Thymus (tissue), 11 donors: ENCODE results near the gene SYT8. TPM values are rescaled to one million over a fixed set of nuclear protein-coding genes. Genes with fewer than 3 reads are reported as not detected.

Experiments
- DNase-seq, 9 donors: peaks; one replicate each; pipeline ENCODE4 v3.0.0-alpha.2; 2013; ENCODE audit warnings: low spot score in 9 of 9, low read depth in 6 of 9, missing footprints in 1 of 9
- H3K27ac ChIP-seq, 2 donors: one replicate each; pipeline ENCODE4 v1.5.1; 2013; ENCODE audit warnings: control low read depth in 1 of 2, low read depth in 1 of 2, low read length in 1 of 2, mild to moderate bottlenecking in 1 of 2, moderate library complexity in 1 of 2
- H3K27me3 ChIP-seq, 2 donors: one replicate each; pipeline ENCODE4 v1.5.1; 2013; ENCODE audit warnings: low read length in 1 of 2; ENCODE audit not compliant: control insufficient read depth in 2 of 2, insufficient read depth in 1 of 2
- H3K36me3 ChIP-seq, 2 donors: one replicate each; pipeline ENCODE4 v1.5.1; 2013; ENCODE audit warnings: low read length in 1 of 2, mild to moderate bottlenecking in 1 of 2, moderate library complexity in 1 of 2; ENCODE audit not compliant: control insufficient read depth in 2 of 2, insufficient read depth in 2 of 2
- H3K4me1 ChIP-seq, 2 donors: one replicate each; pipeline ENCODE4 v1.5.1; 2013; ENCODE audit warnings: low read length in 2 of 2; ENCODE audit not compliant: control insufficient read depth in 2 of 2, insufficient read depth in 2 of 2
- H3K4me3 ChIP-seq, 2 donors: one replicate each; pipeline ENCODE4 v1.5.1; 2013; ENCODE audit warnings: low read length in 2 of 2, control low read depth in 1 of 2, mild to moderate bottlenecking in 1 of 2
- H3K9me3 ChIP-seq, 2 donors: one replicate each; pipeline ENCODE4 v1.5.1; 2013; ENCODE audit warnings: low read length in 1 of 2, mild to moderate bottlenecking in 1 of 2; ENCODE audit not compliant: control insufficient read depth in 2 of 2, insufficient read depth in 1 of 2
- WGBS: extraction: QIAGEN DNeasy Blood & Tissue Kit; methylation state at CpG from one replicate; pipeline ENCODE4 v1.1.7; 2013; 5-methylcytosine and 5-hydroxymethylcytosine counted together
- polyA plus RNA-seq: library from polyadenylated mRNA; stranded (reverse); fragments of 200-250 nt; gene quantifications from one replicate; pipeline ENCODE4 v1.2.3, GENCODE V29; 2013
- total RNA-seq: library from RNA; stranded (reverse); fragments of 120-200 nt; gene quantifications from one replicate; pipeline ENCODE4 v1.2.4, GENCODE V29; 2013
- donor health status: healthy.

Gene SYT8
- total and polyA plus RNA-seq, 2 donors: 0.71 to 9.8 TPM

DNA sequence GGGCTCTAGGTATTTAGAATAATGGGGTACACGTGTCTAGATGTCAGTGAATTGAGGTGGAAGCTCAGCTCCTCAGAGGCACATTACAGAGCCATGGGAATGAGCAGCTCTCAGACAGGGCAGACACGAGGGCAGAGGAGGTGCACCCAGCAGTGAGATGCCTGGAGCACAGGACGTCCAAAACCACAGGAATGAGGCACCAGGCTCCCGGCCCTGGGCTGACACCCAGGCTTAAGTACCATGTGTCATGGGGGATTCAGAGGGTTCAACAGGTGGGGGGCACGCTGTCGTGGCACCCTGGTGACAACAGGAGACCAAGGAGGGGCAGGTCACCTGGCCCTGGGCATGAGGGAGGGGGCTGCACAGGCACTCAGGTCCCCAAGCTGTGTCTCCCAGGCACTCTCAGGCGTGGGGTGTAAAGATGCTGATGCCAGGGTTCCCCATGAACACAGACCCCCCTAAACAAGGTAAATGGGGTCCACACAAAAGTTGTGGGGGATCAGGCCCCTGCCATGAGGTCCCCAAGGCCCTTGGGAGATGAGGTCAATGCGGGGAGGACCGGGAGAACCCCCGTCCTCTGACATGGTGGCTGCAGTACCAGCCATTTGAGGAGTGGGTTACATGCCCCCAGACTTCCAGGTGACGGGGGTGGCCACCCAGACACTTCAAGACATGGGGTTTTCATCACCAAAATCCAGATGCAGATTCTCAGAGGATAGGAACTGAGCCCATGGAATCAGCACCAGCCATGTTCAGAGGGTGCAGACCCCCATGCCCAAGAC is 5.6 kb upstream of the SYT8 start:
- H3K27me3 ChIP-seq: peaks cover 0 to 42% of the 10 kb centered on the region in 2 donors
- 73% methylated on average over 11 of the region's 11 CpGs for WGBS
- no peaks in the 10 kb centered on the region for H3K36me3 ChIP-seq
- H3K4me1 ChIP-seq: peaks cover 0 to 14% of the 10 kb centered on the region in 2 donors
- no peak overlapping the region for H3K27ac ChIP-seq
- DNase-seq: no peak
- H3K4me3 ChIP-seq: no peak overlapping the region
- no peaks in the 10 kb centered on the region for H3K9me3 ChIP-seq

DNA sequence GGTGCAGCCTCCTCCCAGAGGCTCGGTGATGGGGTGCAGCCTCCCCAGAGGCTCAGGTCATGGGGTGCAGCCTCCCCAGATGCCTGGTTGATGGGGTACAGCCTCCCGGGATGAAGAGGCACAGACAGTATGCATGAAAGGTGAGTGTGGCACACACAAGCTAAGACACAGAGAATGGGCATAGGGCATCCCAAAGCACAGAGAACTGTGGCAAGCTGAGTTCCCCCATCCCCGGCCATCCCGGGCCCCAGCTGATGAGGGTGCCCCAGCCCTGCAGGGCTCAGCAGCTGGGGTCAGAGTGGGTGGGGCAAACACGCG is 4.8 kb upstream of the SYT8 start:
- peaks cover 0 to 45% of the 10 kb centered on the region in 2 donors for H3K27me3 ChIP-seq
- 52% methylated on average over 6 of the region's 6 CpGs for WGBS
- H3K4me3 ChIP-seq: no peak overlapping the region
- H3K4me1 ChIP-seq: peaks cover 0 to 18% of the 10 kb centered on the region in 2 donors
- H3K36me3 ChIP-seq: no peaks in the 10 kb centered on the region
- H3K27ac ChIP-seq: no peak overlapping the region
- DNase-seq: no peak
- H3K9me3 ChIP-seq: no peaks in the 10 kb centered on the region

DNA sequence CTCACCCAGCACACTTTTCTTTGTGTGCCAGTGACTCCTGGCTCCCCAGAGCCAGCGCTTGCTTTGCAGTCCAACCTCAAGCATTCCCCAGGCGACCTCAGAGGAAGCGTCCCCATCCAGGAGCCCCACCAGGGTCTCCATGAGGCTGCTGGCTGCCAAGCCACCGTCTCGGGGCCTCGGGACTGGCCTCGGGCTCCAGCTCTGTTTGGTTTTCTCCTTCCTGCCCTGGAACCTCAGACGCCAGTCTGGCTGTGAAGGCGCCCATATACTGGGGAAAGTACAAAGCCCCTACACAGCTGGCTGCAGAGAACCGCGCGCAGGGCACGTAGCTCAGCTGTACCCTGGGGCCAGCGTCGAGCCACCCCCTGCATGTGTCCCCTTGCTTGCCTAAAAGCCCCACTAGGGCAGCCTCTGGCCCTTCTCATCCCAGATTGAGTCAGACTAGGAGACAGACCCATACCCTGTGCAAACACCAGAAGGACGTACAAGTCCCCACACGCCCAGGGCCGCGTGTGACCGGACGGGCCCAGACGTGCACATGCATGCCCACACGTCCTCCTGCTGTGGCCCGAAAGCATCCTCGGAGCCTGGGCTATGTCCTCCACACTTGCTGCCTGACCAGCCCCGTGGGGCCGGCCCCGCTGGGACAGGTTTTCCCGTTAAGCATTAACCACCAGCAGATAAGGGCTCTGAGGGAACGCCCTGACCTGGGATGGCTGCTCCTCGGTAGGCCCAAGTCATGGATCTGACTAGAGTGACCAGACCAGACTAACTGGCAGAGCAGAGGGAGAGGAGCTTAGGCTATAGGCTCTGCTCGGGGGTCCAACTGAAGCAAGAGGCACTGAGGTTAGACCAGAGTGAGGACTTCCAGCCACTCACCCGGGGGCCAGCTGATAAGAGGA is 4.2 kb upstream of the SYT8 start:
- Histone ChIP-seq H3K9me3 (no peaks in the 10 kb centered on the region), H3K27ac (no peak overlapping the region), H3K36me3 (no peaks in the 10 kb centered on the region), H3K4me3 (no peak overlapping the region), H3K4me1 (peaks cover 0 to 18% of the 10 kb centered on the region in 2 donors), H3K27me3 (peaks cover 0 to 45% of the 10 kb centered on the region in 2 donors)
- 60% methylated on average over 33 of the region's 33 CpGs for WGBS
- no peak for DNase-seq

DNA sequence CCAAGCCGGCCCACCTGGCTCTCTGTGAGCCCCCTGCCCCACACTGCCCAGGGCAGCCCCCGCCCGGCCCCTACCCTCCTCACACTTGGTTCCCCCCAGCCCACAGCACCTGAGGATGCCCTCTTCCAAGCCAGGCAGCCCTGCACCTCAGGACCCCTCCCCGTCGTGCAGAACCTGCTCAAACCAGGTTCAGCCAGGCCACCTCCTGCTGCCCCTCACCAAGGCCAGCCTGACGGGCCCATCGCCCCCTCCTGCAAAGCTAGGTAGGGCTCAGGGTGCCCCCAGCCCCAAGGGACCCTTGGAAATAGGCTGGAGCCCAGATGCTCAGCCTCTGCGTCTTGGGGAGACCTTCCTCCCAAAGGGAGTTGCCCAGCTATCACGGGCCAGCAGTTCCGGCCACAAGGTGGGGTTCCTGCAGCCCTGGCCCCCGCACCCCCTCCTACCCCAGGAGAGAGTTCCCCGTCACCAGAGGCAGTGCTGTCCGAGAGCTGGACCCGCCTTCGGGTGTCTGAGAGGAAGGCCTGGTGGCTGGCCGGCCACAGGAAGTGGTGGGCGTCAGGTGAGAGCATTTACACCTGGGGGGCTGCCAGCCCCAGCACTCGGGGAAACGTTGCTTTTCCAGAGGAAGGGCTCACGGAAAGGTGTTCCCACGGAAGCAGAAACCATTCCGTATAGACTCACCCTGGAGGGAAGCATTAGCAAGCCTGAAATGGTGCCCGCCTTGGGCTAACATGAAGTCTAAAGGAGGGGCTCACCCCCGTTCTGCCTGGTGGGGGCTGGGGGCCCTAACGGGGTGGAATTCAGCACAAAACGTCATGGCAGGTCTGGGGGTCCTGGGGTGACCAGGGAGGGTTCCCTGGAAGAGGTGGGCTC is 3.2 kb upstream of the SYT8 start:
- Histone ChIP-seq H3K27ac (no peak overlapping the region), H3K27me3 (peaks cover 0 to 45% of the 10 kb centered on the region in 2 donors), H3K4me1 (peaks cover 0 to 18% of the 10 kb centered on the region in 2 donors), H3K9me3 (no peaks in the 10 kb centered on the region), H3K4me3 (no peak overlapping the region), H3K36me3 (no peaks in the 10 kb centered on the region)
- 84% methylated on average over 26 of the region's 26 CpGs for WGBS
- no peak for DNase-seq

DNA sequence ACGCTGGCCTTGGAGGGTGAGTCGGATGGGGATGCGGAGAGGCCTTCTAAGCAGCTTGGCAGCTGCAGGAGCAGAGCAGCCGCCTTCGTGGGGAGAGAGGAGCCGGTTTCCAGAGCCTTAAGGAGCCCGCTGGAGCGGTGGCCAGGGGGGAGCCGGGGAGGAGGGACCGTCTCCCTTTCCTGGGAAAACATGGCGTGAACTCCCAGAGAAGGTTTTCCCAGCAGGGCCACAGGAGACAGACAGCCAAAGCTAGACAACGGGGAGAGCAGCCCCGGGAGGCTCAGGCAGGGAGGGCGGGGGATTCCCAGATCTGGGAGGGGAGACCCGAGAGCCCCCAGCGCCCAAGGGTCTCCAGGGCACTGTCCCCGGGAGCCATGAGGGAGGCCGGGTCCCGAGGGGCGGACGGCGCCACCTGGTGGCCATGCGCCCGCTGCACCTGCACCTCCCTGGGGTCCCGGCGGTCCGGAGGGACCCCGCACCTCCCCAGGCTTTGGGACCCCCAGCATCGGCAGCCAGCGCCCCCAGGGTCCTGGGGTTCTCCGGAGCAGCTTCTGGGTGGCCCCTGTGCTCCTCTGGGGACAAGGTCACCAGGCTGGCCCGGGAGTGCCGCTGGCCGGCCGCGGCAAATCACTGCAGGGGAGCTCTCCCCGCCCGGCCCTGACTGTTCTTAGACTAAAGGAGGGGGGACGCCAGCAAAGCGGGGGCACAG is 2.4 kb upstream of the SYT8 start:
- Histone ChIP-seq H3K4me3 (no peak overlapping the region), H3K4me1 (peaks cover 0 to 18% of the 10 kb centered on the region in 2 donors), H3K27ac (peak overlapping the region in 1 of 2 donors; percentile 20), H3K27me3 (peaks cover 0 to 45% of the 10 kb centered on the region in 2 donors), H3K9me3 (peaks cover 0 to 1% of the 10 kb centered on the region in 2 donors), H3K36me3 (no peaks in the 10 kb centered on the region)
- 22% methylated on average over 40 of the region's 40 CpGs for WGBS
- DNase-seq: peak in 2 of 9 donors; percentile 50 to 69

DNA sequence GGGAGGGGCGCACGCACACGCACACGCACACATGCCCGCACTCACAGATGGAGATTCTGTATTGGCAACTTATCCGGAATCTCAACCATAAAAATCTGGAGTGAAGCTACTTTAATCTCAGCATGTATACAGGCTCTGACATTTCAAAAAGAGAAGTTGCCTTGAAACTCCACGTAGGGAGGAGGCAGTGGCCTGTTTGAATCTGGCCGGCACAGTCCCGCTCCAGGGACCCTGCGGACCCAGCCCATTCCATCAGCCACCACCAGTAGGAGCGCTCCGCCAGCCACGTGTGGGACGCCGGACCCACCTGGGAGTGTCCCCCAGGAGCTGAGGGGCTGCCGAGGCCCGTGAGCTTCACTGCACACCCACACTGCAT is 1.9 kb upstream of the SYT8 start:
- no peaks in the 10 kb centered on the region for H3K36me3 ChIP-seq
- H3K27ac ChIP-seq: no peak overlapping the region
- no peak overlapping the region for H3K4me3 ChIP-seq
- peaks cover 0 to 45% of the 10 kb centered on the region in 2 donors for H3K27me3 ChIP-seq
- DNase-seq: no peak
- WGBS: 59% methylated on average over 17 of the region's 17 CpGs
- peaks cover 0 to 23% of the 10 kb centered on the region in 2 donors for H3K4me1 ChIP-seq
- H3K9me3 ChIP-seq: peaks cover 0 to 1% of the 10 kb centered on the region in 2 donors

DNA sequence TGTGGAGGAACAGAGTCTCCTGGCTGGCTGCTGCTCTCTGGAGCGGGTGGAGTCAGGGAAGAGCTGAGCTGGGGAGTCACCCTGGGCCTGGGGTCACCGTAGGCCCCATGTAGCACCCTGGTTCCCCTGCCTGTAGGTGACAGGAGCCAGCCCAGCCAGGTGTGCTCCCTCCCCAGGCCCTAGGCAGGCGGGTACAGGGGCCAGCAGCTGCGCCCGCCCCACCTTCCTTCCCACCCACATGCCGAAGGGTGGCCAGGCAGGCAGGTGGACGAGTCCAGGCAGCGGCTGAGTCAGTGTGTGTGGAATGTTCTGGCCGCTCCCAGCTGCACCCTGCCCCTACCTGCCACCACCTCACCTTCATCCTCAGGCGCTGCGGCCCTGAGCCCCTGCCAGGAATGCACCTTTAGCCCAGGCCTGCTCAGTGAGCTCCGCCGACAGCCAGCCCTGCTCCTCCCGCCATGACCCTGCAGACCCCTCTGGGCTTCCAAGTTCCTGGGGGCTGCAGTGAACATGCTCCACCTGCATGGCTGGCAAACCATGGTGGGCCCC is 654 bp upstream of the SYT8 start:
- Histone ChIP-seq H3K27me3 (peaks cover 0 to 44% of the 10 kb centered on the region in 2 donors), H3K36me3 (no peaks in the 10 kb centered on the region), H3K27ac (peak overlapping the region in 1 of 2 donors; percentile 78), H3K9me3 (peaks cover 0 to 1% of the 10 kb centered on the region in 2 donors), H3K4me3 (no peak overlapping the region), H3K4me1 (peaks cover 0 to 34% of the 10 kb centered on the region in 2 donors)
- DNase-seq: no peak
- WGBS: 91% methylated on average over 14 of the region's 14 CpGs

DNA sequence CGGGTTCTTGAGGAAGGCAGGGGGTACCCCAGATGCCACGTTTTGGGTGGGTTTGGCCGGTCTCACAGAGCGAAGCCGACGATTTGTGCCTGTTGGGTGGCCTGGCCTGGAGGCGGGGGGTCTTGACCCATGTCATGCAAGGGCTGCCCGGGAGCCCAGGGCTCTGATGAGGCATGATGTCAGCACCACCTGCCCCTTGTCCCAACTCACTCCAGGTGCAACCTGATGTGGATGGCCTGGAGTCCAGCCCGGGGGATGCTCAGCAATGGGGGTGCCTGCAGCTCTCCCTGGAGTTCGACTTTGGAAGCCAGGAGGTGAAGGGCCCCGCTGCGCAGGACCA is 851 bp downstream of the SYT8 start:
- WGBS: 96% methylated on average over 12 of the region's 12 CpGs
- Histone ChIP-seq H3K27ac (no peak overlapping the region), H3K9me3 (peaks cover 0 to 1% of the 10 kb centered on the region in 2 donors), H3K36me3 (no peaks in the 10 kb centered on the region), H3K4me3 (no peak overlapping the region), H3K4me1 (peaks cover 0 to 32% of the 10 kb centered on the region in 2 donors), H3K27me3 (peaks cover 0 to 37% of the 10 kb centered on the region in 2 donors)
- DNase-seq: no peak
